ENCODE data around the gene PDCD6IP.

GRCh38 chr3:33807191-33807590, 8.8 kb downstream of the PDCD6IP start:
- no peak for TF ChIP-seq CTCF (IDR thresholded peaks at IDR 0.05)
- no peak for TF ChIP-seq POLR2A (IDR thresholded peaks at IDR 0.05)
- TF ChIP-seq POLR2AphosphoS5 (IDR thresholded peaks at IDR 0.05): no peak
